Transverse colon (tissue), 4 donors: Measurements from ENCODE around the gene NUP93.

ENCODE experiments used
- CTCF ChIP-seq, 5 experiments: fragments of 200-600 bp in 3 of 5; fragments of 450-650 bp in 2 of 5; sonication (generic) in 3 of 5; IDR thresholded peaks; 1 replicate in 2 of 5; 2 replicates in 3 of 5; pipeline ENCODE4 v1.5.1; 2016 to 2017; ENCODE audit warnings: antibody characterized with exemption in 5 of 5, inconsistent platforms in 3 of 5, mild to moderate bottlenecking in 2 of 5, moderate library complexity in 1 of 5
- EP300 ChIP-seq: sonication (generic); formaldehyde crosslinking; IDR thresholded peaks from one replicate; pipeline ENCODE4 v1.6.1; 2017; ENCODE audit warnings: antibody characterized with exemption, low read depth
- POLR2A ChIP-seq: fragments of 450-650 bp; IDR thresholded peaks from one replicate; pipeline ENCODE4 v1.6.1; 2016; ENCODE audit warnings: antibody characterized with exemption, mild to moderate bottlenecking, moderate library complexity
- POLR2AphosphoS5 ChIP-seq, 3 donors: sonication (generic); formaldehyde crosslinking; IDR thresholded peaks; one replicate each; pipeline ENCODE4 v1.6.1; 2016; ENCODE audit warnings: antibody characterized with exemption in 3 of 3

- TF ChIP-seq CTCF (IDR thresholded peaks at IDR 0.05): no peak
- TF ChIP-seq POLR2AphosphoS5 (IDR thresholded peaks at IDR 0.05): no peak
- TF ChIP-seq POLR2A: no peak
- no peak for TF ChIP-seq EP300
These were observed 25.1 kb downstream of the NUP93 start for GRCh38 chr16:56755038-56755437.
